CD14-positive monocyte (primary cell): ENCODE measurements around the gene UGT2B15. TPM values are rescaled to one million over a fixed set of nuclear protein-coding genes. Genes with fewer than 3 reads are reported as not detected.
"Not testable (repeated sequence)": the region's sequence is repeated elsewhere in the genome, so short reads cannot be mapped to it uniquely, and the experiment has no call there.

Source experiments
- DNase-seq, 3 donors: peaks; one replicate each; pipeline ENCODE4 v3.0.0-alpha.2; 2011 to 2022
- H2AFZ ChIP-seq: 2 replicates; pipeline ENCODE4 v1.6.0; 2012; ENCODE audit warnings: mild to moderate bottlenecking, low read depth, low read length, inconsistent platforms; ENCODE audit not compliant: insufficient read depth, poor library complexity, severe bottlenecking
- H3K27ac ChIP-seq, 2 donors: 1 replicate in 1 of 2; 2 replicates in 1 of 2; pipeline ENCODE4 v1.5.1; 2012 to 2013; ENCODE audit warnings: low read length in 2 of 2, control low read depth in 1 of 2, inconsistent platforms in 1 of 2, low read depth in 1 of 2, mild to moderate bottlenecking in 1 of 2
- H3K27me3 ChIP-seq, 2 donors: one replicate each; pipeline versions ENCODE4 v1.6.0 to v1.6.1; 2011 to 2013; ENCODE audit warnings: low read length in 2 of 2; ENCODE audit not compliant: control insufficient read depth in 2 of 2, insufficient read depth in 2 of 2
- H3K36me3 ChIP-seq, 2 donors: replicated peaks in 1 of 2; 1 replicate in 1 of 2; 2 replicates in 1 of 2; pipeline versions ENCODE4 v1.5.1 to v1.6.1; 2012 to 2013; ENCODE audit warnings: low read length in 2 of 2, control low read depth in 1 of 2, inconsistent platforms in 1 of 2, mild to moderate bottlenecking in 1 of 2; ENCODE audit not compliant: insufficient read depth in 2 of 2, control insufficient read depth in 1 of 2
- H3K4me1 ChIP-seq, 2 donors: 1 replicate in 1 of 2; 2 replicates in 1 of 2; pipeline versions ENCODE4 v1.5.1 to v1.6.1; 2012 to 2013; ENCODE audit warnings: low read length in 2 of 2, control low read depth in 1 of 2, inconsistent platforms in 1 of 2, mild to moderate bottlenecking in 1 of 2, moderate library complexity in 1 of 2; ENCODE audit not compliant: insufficient read depth in 2 of 2, control insufficient read depth in 1 of 2
- H3K4me2 ChIP-seq: replicated peaks from 2 replicates; pipeline ENCODE3; 2012; ENCODE audit warnings: low read length, moderate library complexity, mild to moderate bottlenecking; ENCODE audit not compliant: poor library complexity, severe bottlenecking; ENCODE audit errors: extremely low read depth
- H3K4me3 ChIP-seq, 3 experiments: fragments of 200-600 bp in 1 of 3; sonication (generic) in 1 of 3; replicated peaks in 1 of 3; 1 replicate in 2 of 3; 2 replicates in 1 of 3; pipeline ENCODE4 v1.5.1; 2011 to 2013; ENCODE audit warnings: low read length in 3 of 3, mild to moderate bottlenecking in 3 of 3, control low read depth in 2 of 3, low read depth in 2 of 3, inconsistent platforms in 1 of 3, moderate library complexity in 1 of 3
- H3K79me2 ChIP-seq: 2 replicates; pipeline ENCODE4 v1.6.0; 2012; ENCODE audit warnings: mild to moderate bottlenecking, control low read depth, inconsistent platforms, low read length, moderate library complexity; ENCODE audit not compliant: insufficient read depth
- H3K9ac ChIP-seq: 2 replicates; pipeline ENCODE4 v1.6.0; 2017; ENCODE audit warnings: low read length, mild to moderate bottlenecking; ENCODE audit not compliant: insufficient read depth, poor library complexity, severe bottlenecking
- H3K9me3 ChIP-seq, 2 donors: replicated peaks in 1 of 2; 1 replicate in 1 of 2; 2 replicates in 1 of 2; pipeline versions ENCODE4 v1.5.1 to v1.6.1; 2012 to 2013; ENCODE audit warnings: low read length in 2 of 2, control low read depth in 1 of 2; ENCODE audit not compliant: control insufficient read depth in 1 of 2, insufficient read depth in 1 of 2
- H4K20me1 ChIP-seq: 2 replicates; pipeline ENCODE4 v1.6.0; 2012; ENCODE audit warnings: mild to moderate bottlenecking, low read length, control low read depth, moderate library complexity; ENCODE audit not compliant: insufficient read depth
- H3K27ac Mint-ChIP-seq, 7 donors: one replicate each; pipeline ENCODE4 v1.8.0; 2020; ENCODE audit warnings: mild to moderate bottlenecking in 7 of 7, mixed read lengths in 7 of 7, moderate library complexity in 6 of 7, inconsistent platforms in 2 of 7
- H3K27me3 Mint-ChIP-seq, 3 donors: one replicate each; pipeline ENCODE4 v1.8.0; 2021 to 2022; ENCODE audit warnings: low read depth in 3 of 3, mild to moderate bottlenecking in 3 of 3, mixed read lengths in 3 of 3, moderate library complexity in 3 of 3, inconsistent platforms in 1 of 3
- H3K36me3 Mint-ChIP-seq, 2 donors: one replicate each; pipeline ENCODE4 v1.8.0; 2020; ENCODE audit warnings: mixed read lengths in 2 of 2, inconsistent platforms in 1 of 2, mild to moderate bottlenecking in 1 of 2
- H3K4me1 Mint-ChIP-seq: one replicate; pipeline ENCODE4 v1.8.0; 2020; ENCODE audit warnings: mild to moderate bottlenecking, mixed read lengths
- H3K4me3 Mint-ChIP-seq, 2 donors: one replicate each; pipeline ENCODE4 v1.8.0; 2020; ENCODE audit warnings: mild to moderate bottlenecking in 2 of 2, mixed read lengths in 2 of 2, moderate library complexity in 1 of 2
- H3K9me3 Mint-ChIP-seq, 7 donors: one replicate each; pipeline ENCODE4 v1.8.0; 2020 to 2022; ENCODE audit warnings: mixed read lengths in 7 of 7, mild to moderate bottlenecking in 6 of 7, moderate library complexity in 6 of 7, inconsistent platforms in 2 of 7
- WGBS: methylation state at CpG from one replicate; pipeline ENCODE4 v1.1.5; 2013; ENCODE audit warnings: missing lambda C conversion rate; ENCODE audit not compliant: insufficient coverage; 5-methylcytosine and 5-hydroxymethylcytosine counted together
- intact Hi-C, 2 donors: fragments of 100-400 bp; cut with micrococcal nuclease; formaldehyde crosslinking; loops; one replicate each; pipeline versions ENCODE4 v1.15.0 to v1.15.1; 2023
- polyA plus RNA-seq, 3 donors: library from polyadenylated mRNA; depleted of rRNA in 1 of 3; unstranded in 2 of 3; stranded (reverse) in 1 of 3; fragments of 300-500 nt in 2 of 3; fragments of >200 nt in 1 of 3; fragmentation: Illumina TruSeq in 2 of 3; gene quantifications; 1 replicate in 2 of 3; 2 replicates in 1 of 3; pipeline ENCODE4 v1.2.3, GENCODE V29; 2012 to 2021
- TF ChIP-seq, protein P1 (sequence below): fragments of 200-600 bp; IDR thresholded peaks from one replicate; pipeline ENCODE4 v1.8.0; 2022; ENCODE audit warnings: antibody characterized with exemption, mild to moderate bottlenecking

UGT2B15 gene
- polyA plus RNA-seq, 3 donors = not detected

DNA sequence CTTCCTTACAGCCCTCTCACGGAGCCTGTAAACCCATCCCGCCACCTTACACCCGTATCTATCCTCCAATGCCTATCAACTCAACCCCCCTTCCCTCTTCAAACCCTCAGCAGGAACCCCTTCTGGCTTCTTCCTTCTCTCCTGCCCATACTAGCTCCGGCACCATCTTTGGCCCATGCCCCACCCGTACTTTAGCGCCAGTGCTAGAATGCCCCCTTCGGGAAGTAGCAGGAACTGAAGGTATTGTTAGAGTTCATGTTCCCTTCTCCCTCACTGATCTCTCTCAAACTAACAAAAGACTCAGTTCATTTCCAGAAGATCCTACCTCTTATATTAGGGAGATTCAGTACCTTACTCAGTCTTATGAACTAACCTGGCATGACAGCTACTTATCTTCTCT, 2.7 kb upstream of the UGT2B15 start:
- DNase-seq = no peak

DNA sequence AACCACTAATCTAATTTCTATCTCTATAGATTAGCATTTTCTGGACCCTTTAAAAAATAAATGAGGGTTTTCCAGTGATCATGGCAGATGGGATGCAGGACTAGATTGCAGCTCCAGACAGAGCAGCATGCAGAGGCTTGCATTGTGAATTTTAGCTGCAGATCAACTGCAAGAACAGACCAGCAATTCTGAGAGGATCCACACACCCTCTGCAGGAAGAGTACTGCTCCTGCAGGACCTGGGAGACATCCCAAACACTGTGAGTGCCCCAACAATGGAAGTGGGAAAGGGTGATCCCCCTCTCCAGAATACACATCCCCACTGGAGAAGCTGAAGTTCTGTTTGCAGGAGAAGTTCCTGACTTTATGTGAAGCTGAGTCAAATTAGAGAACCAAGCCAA, 765 bp upstream of the UGT2B15 start:
- H3K4me3 ChIP-seq, H3K36me3 Mint-ChIP-seq, H3K27ac ChIP-seq, H3K36me3 ChIP-seq, H3K4me3 Mint-ChIP-seq, H3K79me2 ChIP-seq, H3K4me1 Mint-ChIP-seq, H3K27ac Mint-ChIP-seq, H3K9ac ChIP-seq, H2AFZ ChIP-seq, intact Hi-C loops, H3K27me3 Mint-ChIP-seq, DNase-seq, H3K4me2 ChIP-seq, H4K20me1 ChIP-seq, H3K4me1 ChIP-seq, H3K27me3 ChIP-seq: not testable (repeated sequence)
- H3K9me3 ChIP-seq = peaks cover 16% of the 10 kb centered on the region in 2 donors
- H3K9me3 Mint-ChIP-seq = peaks cover 10 to 24% (median 14%) of the 10 kb centered on the region in 7 donors

More for the DNA sequence above, 2.7 kb upstream of the UGT2B15 start:
- TF ChIP-seq, protein P1, sequence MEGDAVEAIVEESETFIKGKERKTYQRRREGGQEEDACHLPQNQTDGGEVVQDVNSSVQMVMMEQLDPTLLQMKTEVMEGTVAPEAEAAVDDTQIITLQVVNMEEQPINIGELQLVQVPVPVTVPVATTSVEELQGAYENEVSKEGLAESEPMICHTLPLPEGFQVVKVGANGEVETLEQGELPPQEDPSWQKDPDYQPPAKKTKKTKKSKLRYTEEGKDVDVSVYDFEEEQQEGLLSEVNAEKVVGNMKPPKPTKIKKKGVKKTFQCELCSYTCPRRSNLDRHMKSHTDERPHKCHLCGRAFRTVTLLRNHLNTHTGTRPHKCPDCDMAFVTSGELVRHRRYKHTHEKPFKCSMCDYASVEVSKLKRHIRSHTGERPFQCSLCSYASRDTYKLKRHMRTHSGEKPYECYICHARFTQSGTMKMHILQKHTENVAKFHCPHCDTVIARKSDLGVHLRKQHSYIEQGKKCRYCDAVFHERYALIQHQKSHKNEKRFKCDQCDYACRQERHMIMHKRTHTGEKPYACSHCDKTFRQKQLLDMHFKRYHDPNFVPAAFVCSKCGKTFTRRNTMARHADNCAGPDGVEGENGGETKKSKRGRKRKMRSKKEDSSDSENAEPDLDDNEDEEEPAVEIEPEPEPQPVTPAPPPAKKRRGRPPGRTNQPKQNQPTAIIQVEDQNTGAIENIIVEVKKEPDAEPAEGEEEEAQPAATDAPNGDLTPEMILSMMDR = no peak
- no peaks in the 10 kb centered on the region for H3K79me2 ChIP-seq
- no peak overlapping the region for H3K4me2 ChIP-seq
- Mint-ChIP-seq H3K27ac (no peak overlapping the region), H3K4me3 (no peak overlapping the region), H3K4me1 (no peaks in the 10 kb centered on the region), H3K27me3 (peaks cover 0 to 2% (median 0%) of the 10 kb centered on the region in 3 donors), H3K36me3 (no peaks in the 10 kb centered on the region), H3K9me3 (peaks cover 10 to 26% (median 15%) of the 10 kb centered on the region in 7 donors)
- H3K27me3 ChIP-seq = no peaks in the 10 kb centered on the region
- no peaks in the 10 kb centered on the region for H3K4me1 ChIP-seq
- H3K36me3 ChIP-seq = no peaks in the 10 kb centered on the region
- no peak overlapping the region for H3K27ac ChIP-seq
- no peak overlapping the region for H3K9ac ChIP-seq
- peaks cover 16% of the 10 kb centered on the region in 2 donors for H3K9me3 ChIP-seq
- intact Hi-C loops = no loop called here
- no peaks in the 10 kb centered on the region for H4K20me1 ChIP-seq
- no peak overlapping the region for H2AFZ ChIP-seq
- WGBS = 100% methylated on average over 3 of the region's 7 CpGs
- no peak overlapping the region for H3K4me3 ChIP-seq

DNA sequence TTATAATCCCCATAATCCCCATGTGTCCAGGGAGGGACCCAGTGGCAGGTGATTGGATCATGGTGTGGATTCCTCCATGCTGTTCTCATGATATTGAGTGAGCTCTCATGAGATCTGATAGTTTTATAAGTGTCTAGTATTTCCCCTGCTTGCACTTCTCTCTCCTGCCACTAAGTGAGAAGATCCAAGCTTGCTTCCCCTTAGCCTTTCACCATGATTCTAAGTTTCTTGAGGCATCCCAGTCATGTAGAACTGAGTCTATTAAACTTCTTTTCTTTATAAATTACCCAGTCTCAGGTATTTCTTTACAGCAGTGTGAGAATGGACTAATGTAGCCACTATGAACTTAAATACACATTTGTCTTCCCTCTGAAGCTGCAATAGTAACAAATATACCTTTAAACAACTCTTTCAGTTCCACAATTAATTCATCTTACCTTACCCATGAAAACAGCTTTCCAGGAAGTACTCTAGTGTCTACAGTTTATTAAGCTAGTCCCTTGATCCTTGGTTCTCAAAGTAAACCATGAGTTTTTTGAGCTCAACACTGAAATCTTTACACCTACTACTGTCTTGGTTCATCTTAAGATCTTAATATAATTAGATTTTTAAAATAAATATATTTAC, 1.8 kb downstream of the UGT2B15 start:
- H4K20me1 ChIP-seq, H3K27ac Mint-ChIP-seq, H3K27ac ChIP-seq, intact Hi-C loops, H3K9ac ChIP-seq, H3K4me3 ChIP-seq, H3K36me3 ChIP-seq, H3K4me2 ChIP-seq, H3K4me1 ChIP-seq, DNase-seq, H3K27me3 ChIP-seq, H3K36me3 Mint-ChIP-seq, H3K27me3 Mint-ChIP-seq, H2AFZ ChIP-seq, H3K4me1 Mint-ChIP-seq, H3K79me2 ChIP-seq, H3K4me3 Mint-ChIP-seq: not testable (repeated sequence)
- H3K9me3 Mint-ChIP-seq = peaks cover 3 to 13% (median 6%) of the 10 kb centered on the region in 7 donors
- peaks cover 4 to 12% of the 10 kb centered on the region in 2 donors for H3K9me3 ChIP-seq

DNA sequence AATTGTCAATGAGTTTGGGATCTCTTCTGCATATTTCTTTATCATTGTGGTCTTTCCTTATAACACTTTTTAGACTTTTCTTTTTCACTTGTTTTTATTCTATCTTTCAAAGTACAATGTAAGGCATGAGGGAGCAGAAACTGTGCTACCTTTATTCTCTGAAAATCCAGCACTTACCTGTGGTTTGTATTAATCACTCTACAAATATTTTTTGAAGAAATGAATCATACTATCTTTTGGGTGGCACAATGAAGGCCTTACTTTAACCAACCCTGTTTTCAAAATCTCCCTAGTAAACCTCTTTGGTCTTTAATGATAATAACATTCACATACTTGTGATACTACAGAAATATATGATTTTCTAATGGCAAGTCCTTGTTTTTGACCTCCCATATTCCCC, 2.9 kb downstream of the UGT2B15 start:
- H2AFZ ChIP-seq, H3K36me3 Mint-ChIP-seq, H3K4me1 ChIP-seq, H3K27ac ChIP-seq, H3K36me3 ChIP-seq, DNase-seq, H3K27me3 Mint-ChIP-seq, H3K9me3 Mint-ChIP-seq, intact Hi-C loops, H3K4me3 ChIP-seq, H4K20me1 ChIP-seq, H3K9me3 ChIP-seq, H3K4me2 ChIP-seq, H3K4me1 Mint-ChIP-seq, H3K27me3 ChIP-seq, H3K79me2 ChIP-seq, H3K4me3 Mint-ChIP-seq, H3K27ac Mint-ChIP-seq, H3K9ac ChIP-seq: not testable (repeated sequence)
